ENCODE measurements around the gene RAB1A.

- no peak for TF ChIP-seq CTCF (optimal IDR thresholded peaks at IDR 0.05 in 1 of 3, IDR thresholded peaks at IDR 0.05 in 1 of 3, conservative IDR thresholded peaks at IDR 0.05 in 1 of 3; ENCODE audit: extremely low read depth in 1 of 3, insufficient read depth in 2 of 3, low read length in 3 of 3)
- TF ChIP-seq EZH2 (IDR thresholded peaks at IDR 0.05; ENCODE audit: low read length) = no peak
These were observed 4.3 kb upstream of the RAB1A start for GRCh38 chr2:65134158-65134557.
